Epithelial cell of proximal tubule (primary cell): ENCODE measurements around the gene EIF4E2. TPM values are rescaled to one million over a fixed set of nuclear protein-coding genes. Genes with fewer than 3 reads are reported as not detected.
A peak's percentile ranks its signal among the peaks of the same experiment; 100 is the strongest.

Experiments
- DNase-seq: peaks from one replicate; pipeline ENCODE4 v3.0.0-alpha.2; 2011; ENCODE audit warnings: low read depth
- H3K4me3 ChIP-seq: 2 replicates; pipeline ENCODE4 v1.5.1; 2011; ENCODE audit warnings: low read depth, mild to moderate bottlenecking, low read length
- total RNA-seq: library from RNA; depleted of rRNA; stranded (reverse); fragments of >200 nt; gene quantifications from 2 replicates; pipeline ENCODE4 v1.2.3, GENCODE V29; 2015
- TF ChIP-seq, protein P1 (sequence below): conservative IDR thresholded peaks from 2 replicates; pipeline ENCODE4 v1.5.1; 2012; ENCODE audit warnings: low read depth, mild to moderate bottlenecking, low read length

EIF4E2 gene
- total RNA-seq, 1 donor from 2014 or later, result 96.0 TPM

DNA sequence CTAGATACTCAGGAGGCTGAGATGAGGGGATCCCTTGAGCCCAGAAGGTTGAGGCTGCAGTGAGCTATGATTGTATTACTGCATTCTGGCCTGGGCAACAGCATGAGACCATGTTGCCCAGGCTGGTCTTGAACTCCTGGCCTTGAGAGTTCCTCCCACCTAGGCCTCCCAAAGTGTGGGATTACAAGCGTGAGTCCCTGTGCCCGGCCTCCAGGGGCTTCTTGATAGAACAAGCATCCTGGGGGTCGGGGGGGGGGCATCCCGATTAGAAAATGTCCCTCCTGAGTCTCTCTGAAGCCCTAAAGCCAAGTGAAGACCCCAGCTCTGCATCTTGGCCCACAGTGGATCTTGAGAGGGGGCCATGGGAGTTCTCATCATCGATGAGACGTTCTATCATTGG, 60.6 kb downstream of the EIF4E2 start:
- H3K4me3 ChIP-seq, result no peak overlapping the region
- DNase-seq, result no peak
- TF ChIP-seq, protein P1, sequence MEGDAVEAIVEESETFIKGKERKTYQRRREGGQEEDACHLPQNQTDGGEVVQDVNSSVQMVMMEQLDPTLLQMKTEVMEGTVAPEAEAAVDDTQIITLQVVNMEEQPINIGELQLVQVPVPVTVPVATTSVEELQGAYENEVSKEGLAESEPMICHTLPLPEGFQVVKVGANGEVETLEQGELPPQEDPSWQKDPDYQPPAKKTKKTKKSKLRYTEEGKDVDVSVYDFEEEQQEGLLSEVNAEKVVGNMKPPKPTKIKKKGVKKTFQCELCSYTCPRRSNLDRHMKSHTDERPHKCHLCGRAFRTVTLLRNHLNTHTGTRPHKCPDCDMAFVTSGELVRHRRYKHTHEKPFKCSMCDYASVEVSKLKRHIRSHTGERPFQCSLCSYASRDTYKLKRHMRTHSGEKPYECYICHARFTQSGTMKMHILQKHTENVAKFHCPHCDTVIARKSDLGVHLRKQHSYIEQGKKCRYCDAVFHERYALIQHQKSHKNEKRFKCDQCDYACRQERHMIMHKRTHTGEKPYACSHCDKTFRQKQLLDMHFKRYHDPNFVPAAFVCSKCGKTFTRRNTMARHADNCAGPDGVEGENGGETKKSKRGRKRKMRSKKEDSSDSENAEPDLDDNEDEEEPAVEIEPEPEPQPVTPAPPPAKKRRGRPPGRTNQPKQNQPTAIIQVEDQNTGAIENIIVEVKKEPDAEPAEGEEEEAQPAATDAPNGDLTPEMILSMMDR, result no peak

DNA sequence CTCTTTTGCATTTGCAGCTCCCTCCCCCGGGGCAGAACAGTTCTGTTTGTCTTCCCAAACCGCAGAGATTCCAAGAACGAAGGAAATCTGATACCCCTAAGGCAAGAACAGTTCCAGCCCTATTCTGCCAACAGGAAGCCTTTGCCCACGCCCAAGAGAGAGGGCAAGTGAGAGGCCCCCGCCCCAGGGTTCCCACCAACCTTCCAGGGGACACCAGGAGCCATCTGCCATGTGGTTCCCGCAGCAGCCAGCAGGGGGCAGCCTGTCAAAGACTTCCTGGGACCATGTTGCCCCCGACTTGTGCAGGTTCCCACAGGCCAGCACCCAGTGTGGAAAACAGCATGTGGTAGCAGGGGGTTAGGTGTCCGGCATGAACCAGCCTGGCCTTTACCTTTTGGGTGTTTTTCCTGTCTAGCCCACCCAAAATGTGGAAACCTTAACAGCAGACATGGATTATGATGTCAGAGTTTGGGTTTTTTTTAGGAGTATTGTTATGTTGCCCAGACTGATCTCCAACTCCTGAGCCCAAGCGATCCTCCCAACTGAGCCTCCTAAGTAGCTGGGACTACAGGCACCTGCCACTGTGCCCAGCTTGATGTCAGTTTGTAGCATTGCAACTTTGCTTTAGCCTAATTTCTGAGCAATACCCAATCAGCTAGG, 61.2 kb downstream of the EIF4E2 start:
- DNase-seq, result no peak
- H3K4me3 ChIP-seq, result no peak overlapping the region
- TF ChIP-seq, protein P1, result peak; percentile 96

DNA sequence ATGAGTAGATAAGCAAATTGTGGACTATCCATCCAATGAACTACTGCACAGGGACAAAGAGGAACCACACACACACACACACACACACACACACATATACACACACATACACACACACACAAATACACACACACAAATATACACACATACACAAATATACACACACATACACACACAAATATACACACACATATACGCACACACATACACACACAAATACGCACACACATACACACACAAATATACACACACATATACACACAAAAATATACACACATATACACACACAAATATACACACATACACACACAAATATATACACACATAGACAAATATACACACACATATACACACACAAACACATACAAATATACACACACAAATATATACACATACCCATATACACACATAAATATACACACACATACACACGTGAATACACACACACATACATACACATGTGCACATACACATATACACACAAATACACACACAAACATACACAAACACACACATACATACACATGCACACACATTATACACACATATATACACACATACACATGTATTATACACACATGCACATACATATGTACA, 63.1 kb downstream of the EIF4E2 start:
- no peak overlapping the region for H3K4me3 ChIP-seq
- no peak for DNase-seq
- TF ChIP-seq, protein P1, result no peak

DNA sequence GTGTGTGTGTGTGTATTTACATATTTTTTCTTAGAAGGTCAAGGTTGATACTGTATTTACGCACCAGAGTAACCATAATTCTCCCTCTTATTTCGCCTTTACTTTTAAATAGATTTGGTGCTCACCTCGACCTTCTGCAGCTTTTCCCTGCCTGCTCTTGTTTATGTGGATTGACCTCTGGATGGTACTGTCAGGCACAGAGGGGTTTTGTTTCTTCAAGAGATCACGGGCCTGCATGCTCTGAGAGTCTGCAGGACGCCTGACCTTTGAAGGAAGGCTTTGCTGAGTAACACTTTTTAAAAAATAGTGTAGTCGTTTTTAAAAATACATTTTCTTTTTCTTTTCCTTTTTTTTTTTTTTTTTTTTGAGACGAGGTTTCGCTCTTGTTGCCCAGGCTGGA, 64.8 kb downstream of the EIF4E2 start:
- no peak overlapping the region for H3K4me3 ChIP-seq
- TF ChIP-seq, protein P1, result no peak
- DNase-seq, result no peak

Other genes starting within 250 kb of the EIF4E2 start
- not detected in 2 replicates for gene ALPP, start 171.9 kb upstream of the EIF4E2 start, total RNA-seq
- gene ALPG, start 143.8 kb upstream of the EIF4E2 start, total RNA-seq, result not detected in 2 replicates
- gene ALPI, start 94.5 kb upstream of the EIF4E2 start, total RNA-seq, result not detected in 2 replicates
- gene ECEL1, start 62.9 kb upstream of the EIF4E2 start, total RNA-seq, result not detected in 2 replicates
- not detected in 2 replicates for gene PRSS56, start 30.3 kb upstream of the EIF4E2 start, total RNA-seq
- not detected in 2 replicates for gene CHRND, start 24.5 kb upstream of the EIF4E2 start, total RNA-seq
- not detected in 2 replicates for gene CHRNG, start 11.0 kb upstream of the EIF4E2 start, total RNA-seq
- gene TIGD1, start 132 bp upstream of the EIF4E2 start, total RNA-seq, result 1.2 and 2.5 TPM in 2 replicates
- 10.3 and 16.6 TPM in 2 replicates for gene EFHD1, start 82.9 kb downstream of the EIF4E2 start, total RNA-seq
- 24.0 and 31.8 TPM in 2 replicates for gene GIGYF2, start 146.6 kb downstream of the EIF4E2 start, total RNA-seq
- gene KCNJ13, start 225.9 kb downstream of the EIF4E2 start, total RNA-seq, result not detected in 2 replicates